GM19238 (cell line): Measurements from ENCODE around the gene ACSL6.

Experiments used
- DNase-seq: peaks from one replicate; pipeline ENCODE4 v3.0.0; 2011; ENCODE audit warnings: low spot score; ENCODE audit not compliant: insufficient read length

The ACSL6 gene

DNA sequence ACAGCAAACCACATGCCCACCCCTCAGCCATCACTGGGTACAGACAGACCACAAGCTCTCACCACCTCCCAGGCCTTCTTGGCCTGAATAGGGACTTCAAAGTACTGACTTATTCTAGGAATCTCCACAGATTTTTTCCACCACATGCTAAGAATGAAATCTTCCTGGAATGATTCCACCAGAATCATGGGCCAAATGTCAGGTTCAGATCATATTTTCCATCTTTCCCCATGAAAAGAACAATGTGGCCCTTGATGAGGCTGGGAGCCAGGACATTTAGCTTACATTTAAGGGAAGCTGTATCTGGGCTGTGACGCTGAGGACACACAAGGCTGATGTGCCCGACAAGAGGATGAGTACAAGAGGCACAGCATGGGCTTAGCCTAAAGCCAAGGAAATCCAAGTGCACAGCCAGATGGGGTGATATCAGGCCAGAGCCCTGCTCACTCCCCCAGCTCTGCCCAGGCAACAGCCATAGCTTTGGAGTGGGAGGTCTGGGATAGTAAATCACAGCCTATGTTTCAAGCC, 28.1 kb downstream of the ACSL6 start:
- DNase-seq, result no peak

DNA sequence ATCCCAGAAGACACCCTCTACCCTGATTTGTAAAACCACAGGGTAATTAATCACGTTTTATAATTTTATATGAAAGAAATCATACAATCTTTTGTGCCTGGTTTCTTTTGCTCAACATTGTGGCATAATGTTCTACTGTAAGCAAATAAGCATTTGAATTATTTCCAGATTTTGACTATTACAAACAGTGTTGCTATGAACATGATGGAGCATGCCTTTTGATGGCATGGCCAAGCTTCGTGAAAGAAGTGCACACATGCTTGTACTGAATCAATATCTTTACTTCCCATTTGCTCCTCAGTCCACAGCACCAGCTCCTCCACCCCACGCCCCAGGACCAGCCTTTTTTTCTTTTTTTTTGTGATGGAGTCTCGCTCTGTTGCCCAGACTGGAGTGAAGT, 29.9 kb downstream of the ACSL6 start:
- no peak for DNase-seq

DNA sequence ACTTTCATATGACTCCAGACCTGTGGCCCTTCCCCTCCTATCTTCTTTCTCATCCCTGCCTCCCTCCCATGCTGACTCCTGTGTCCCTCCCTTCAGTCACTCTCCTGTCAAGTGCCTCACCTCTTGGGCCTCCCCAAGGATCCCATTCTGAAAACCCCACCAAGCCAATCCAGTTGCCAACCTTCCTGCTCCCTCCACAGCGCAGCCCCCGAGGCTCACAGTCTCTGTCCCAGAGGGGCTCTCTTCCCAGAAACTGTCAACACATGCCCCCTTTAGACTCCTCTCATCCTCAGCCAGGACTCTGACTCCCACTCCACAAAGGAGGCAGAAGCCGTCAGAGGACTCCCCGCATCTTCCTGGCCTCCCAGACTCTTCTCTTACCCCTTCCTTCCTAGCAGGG, 30.8 kb downstream of the ACSL6 start:
- no peak for DNase-seq

DNA sequence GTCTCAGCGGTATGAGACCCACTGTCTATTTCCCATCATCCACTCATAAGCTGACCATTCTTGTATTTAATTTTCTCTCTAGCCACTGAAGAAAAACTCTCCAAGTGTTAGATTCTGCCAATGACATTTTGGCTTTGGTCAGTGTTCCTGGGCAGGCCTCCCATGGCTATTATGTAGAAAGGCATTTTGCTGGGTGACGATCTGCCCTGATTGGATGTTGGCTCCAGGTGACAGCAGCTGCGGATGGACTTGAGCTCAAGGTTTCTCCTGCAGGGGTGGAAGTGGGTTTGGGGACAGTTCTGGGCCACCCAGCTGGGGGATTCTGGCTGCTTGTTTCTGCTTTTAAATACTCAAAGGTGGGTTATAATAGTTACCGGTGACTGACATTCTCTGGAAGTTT, 31.6 kb downstream of the ACSL6 start:
- no peak for DNase-seq

DNA sequence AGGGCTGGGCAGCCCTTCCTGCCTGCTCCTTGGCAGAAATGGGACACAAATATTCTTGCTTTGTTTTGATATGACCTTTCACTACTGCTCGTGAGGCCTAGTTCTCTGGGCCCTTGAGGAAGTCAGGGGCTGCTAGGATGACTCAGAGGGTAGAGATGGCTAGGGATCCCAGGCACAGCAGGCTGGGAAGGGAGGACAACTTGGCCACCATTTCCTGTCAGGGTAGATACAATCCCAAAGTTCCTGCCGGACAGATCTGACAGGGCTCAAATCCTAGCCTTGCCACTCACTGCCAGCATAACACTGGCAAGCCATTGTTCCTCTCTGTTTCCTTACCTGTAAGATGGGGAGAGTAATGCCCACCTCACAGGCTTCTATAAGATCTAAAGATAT, 34.2 kb downstream of the ACSL6 start:
- DNase-seq, result no peak

DNA sequence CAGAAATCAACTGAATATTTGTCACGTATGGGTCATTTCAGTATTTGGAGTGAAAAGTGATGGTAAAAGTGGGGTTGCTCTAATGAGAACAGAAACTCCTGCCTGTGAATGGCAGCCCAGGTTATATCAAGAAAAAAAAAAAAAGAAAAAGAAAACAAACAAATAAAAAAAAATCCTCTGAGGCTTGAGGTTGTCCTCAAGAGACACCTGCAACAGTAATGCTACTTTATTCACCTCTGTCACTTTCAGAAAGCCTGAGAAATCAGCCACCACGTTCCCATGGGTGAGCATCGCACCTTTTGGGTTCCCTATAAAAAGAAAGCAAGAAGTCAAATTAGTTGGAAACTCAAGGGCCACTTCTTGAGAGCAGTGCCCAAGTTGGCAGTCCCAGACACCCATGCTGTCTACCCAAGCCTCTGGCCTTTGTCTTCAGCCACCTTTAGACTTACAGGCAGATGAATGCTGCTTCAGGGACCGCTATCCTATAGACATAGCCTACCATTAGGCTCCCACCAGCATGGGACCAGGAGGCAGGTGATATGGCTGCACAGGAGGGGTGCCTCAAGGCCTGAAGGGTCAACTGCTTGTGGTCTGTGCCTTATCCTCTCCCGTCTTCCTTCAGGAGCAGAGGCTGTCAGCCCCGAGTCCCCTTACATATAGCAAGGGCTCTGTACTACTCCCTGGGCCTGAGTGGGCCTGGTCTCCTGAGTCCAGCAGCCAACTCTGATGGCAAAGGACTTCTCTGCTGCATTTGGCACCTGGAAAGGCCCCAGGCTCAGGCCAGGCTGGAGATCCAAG, 34.8 kb downstream of the ACSL6 start:
- DNase-seq, result no peak

DNA sequence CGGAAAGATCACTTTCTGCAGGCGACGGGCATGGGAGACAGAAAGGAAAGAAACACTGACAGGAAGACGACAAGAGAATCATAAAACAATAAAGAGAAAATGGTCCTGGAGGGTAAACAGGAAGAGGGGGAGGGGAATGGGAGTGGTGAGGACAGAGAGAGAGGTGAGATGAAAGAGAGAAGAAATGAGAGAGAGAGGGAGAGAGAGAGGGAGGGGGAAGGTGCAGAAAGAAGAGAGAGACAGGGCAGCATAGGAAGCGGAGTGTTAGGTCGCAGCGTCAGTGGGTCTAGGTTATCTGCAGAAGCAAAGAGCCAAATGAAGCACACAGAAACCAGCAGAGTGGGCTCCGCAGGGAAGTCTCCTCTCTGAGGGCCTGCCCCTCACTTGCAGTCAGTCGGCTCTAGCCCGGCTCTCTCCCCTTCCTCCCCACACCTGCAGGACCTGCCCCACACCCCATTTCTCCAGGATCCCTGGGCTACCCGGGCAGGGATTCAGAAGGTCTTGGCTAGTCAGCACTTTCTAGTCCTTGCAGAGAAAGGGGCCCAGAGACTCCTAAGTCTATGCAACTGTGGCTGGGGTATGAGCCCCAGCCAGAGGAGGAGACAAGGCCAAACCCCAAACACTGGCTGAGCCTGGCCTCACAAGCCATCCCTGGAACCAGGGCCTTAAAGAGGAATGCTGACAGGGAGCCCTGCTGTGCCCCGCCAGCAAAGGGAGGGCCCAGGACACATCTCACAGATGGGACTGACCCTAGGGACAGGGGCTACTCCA, 36.3 kb downstream of the ACSL6 start:
- DNase-seq, result no peak

DNA sequence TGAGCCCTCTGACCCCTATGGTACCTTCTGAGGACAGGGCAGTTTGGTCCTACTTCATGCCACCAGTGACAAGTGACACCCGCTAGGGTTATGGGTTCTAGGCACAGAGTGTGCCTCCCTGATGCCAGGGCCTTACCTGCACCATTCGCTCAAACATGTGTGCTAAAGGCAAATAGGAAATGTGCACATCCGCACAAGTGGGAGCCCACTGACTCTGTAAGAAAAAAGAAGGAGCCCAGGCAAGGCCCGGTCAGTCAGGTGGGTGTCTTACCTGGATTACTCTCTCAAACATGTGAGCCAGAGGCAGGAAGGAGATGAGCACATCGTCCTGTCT, 36.9 kb downstream of the ACSL6 start:
- DNase-seq, result no peak

DNA sequence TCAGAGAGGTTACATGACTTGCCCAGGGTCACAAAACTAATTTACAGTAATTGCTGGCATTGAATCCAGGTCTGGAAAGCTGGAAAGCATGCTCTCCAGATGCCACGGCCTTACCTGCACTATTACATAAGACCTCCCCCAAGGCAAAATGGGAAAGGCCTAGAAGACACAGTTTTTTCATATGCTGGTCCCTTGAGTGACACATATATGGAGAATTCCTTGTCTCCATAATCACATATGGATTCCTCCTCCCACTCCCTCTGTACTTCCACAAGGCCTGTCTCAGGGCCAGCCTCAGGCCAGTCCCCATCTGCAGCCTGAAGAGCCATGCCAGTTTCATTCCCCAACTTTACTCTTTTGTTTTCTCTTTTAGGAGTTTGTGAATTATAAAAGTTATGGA, 37.4 kb downstream of the ACSL6 start:
- DNase-seq, result no peak

DNA sequence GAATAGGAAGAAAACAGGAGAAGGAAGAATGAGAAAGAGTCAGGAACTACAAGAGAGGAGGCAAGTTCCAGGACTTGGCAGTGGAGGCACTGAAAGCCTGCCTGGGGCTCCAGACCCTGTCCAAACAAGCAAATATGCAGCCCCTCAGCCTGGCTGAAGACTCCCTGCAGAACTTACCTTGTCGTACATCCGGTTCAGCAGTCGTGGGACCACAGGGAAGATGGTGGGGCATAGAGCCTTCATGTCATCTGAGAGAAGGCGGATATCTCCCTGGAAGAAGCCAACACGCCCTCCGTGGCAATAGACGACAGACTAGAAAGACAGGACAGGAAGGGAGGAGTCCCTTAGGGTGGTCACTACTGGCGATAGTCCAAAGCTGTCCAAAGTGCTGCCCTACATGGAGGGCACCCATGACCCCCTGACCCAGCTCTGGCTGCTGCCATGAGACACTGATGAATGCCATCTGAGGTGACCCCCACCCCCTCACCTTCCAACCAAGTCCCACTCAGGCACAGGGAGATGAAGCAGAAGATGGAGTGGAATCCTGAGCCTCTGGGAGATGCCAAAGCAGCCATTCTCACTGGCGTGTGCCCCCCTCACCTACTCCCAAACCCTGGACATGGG, 38.3 kb downstream of the ACSL6 start:
- no peak for DNase-seq

DNA sequence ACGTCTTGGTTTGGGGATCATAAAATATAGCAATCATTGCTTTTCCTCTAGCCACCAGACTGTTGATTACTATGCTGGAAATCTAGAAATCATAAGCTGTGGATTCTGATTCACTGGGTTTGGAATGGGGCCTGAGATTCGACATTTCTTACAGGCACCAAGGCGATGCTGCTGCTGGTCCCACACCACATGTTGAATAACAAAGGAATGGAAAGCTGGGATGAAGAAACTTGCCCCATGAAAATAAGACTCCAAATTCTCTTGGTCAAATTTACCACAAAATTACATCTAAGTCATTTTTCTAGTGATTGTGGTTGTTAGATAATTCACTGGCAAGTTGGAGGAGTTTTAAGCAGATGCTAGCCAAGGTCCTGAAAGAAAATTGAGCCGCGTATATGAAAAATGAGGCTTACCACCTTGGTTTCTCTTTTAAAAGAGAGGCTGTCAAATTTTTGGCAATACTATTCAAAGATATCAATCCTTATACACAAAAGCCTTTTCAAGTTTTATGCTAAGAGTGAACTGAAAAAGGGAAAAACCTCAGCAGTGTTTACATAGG, 43.0 kb downstream of the ACSL6 start:
- no peak for DNase-seq

DNA sequence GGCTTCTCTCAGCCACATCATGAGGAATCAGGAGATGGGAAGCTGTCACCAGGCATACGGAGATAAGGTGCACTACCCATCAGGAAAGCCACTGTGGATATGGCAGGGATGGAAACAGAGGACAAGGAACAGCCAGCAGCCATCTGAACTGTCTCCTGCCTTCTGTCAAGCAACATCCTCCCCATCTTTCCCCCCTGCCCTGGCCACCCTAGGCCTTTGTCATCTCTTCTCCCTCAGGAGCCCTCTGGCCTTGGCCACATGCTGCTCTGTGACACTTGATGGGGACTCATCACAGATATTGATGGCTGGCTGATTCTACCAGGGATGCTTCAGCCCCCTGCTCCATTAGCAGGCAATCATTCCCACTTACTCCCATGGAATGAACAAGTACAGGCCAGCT, 44.9 kb downstream of the ACSL6 start:
- no peak for DNase-seq

DNA sequence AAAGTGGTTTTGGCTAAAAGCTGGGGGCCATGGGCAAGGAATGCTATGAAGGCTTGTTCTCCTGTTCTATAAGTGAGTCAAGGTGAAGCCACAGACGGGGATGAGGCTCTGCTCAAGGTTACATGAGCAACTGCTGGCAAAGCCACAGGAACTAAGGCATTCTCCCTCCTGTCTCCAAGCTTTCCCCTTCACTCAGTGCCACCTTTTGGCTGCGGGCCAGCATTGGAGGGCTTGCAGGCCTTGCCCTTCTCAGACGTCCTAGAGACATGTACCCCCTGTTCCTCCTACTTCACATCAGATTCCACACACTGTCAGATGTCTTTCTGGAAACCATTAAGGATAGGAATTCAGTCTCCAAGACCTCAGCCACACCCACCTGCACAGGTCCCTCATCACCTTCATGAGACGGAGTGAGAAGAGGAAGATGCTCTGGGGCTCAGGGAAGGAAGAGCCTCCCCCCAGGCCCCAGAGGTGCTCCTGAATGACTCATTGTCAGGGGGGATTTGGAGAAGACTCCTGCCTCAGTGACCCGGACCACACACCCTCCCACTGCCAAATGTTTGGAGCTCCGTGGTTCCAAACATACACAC, 45.5 kb downstream of the ACSL6 start:
- no peak for DNase-seq

DNA sequence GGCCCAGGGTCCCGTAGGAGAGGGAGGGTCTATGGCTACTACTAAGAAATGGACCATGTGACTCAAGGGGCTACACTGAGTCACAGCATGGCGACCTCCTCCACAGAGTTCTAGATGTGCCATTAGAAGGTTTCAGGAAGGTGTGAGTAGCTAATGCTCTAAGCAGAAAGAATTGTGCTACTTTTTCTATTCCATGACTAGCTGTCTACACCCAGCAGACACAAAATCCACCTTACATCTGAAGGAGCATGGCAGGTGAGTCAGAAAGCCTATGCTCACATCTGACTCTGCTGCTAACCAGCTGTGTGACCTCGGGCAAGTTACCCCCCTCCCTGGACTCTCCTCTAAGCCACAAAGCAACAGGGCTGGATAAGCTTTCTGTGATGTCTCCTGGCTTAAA, 51.6 kb downstream of the ACSL6 start:
- DNase-seq, result no peak

DNA sequence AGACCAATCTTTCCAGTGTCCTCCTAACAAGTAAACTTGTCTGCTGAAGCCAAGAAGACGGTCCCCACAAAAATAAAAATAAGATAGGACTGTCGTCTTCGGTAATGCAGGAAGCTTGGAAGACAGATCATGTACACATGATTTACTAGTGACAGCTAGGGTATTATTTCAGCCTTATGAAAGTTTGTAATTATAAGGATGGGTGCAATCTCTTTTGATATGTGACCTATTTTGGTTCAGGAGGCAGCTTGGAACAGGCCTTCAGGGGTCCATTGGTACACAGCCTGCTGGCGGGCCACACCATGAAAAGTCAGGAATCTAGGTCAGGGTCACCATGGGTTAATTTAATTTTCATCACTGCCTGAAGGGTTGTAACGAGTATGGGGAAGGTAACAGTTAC, 52.3 kb downstream of the ACSL6 start:
- no peak for DNase-seq

DNA sequence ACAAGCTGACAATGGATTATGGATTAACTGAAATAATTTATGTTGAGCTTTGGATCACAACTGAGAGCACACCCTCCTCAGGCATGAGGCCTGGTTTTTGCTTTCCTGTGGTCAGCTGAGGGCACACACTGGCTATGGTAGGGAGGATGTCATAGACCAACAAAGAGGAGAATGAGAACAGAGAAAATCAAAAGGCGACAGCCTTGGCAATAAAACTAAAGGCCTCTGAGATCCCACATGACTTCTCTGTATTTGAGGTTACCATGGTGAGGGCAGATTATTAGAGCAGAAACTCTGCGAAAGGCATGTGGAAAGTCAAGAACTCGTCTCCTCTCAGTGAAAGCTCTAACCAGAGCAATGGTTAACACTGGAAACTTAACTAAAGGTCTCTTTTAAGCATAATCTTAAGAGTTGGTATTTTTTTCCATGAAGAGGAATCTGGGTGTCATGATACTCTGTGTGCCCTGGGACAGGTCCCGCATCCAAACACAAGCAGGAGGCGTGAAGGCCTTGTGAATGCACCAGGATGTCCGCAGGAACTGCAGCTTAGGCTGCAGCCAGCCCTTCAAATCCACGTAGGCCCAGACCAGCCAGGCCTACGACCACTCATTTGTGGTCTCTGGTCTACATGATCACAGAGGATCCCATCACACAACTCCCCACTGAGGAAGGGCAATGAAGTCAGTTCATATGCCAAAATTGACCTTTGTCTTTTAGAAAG, 53.6 kb downstream of the ACSL6 start:
- DNase-seq, result no peak

DNA sequence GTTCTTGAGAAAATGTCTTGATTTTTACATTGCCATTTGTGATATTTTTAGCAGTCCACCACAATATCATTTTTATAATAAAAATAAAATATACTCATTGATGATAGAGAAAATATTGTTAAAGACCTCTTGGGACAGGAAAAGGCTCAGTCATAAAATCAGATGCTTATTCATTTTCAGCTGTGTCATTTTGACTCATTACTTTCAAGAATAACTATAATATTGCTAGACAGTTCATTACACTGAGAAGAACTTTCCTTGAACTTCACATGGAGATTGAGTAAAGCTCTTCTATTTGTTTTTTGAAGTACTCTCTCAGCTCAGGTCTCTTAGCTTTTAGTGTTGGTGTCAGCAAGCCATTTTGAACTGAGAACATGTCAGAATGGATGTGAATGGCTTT, 57.5 kb downstream of the ACSL6 start:
- no peak for DNase-seq

DNA sequence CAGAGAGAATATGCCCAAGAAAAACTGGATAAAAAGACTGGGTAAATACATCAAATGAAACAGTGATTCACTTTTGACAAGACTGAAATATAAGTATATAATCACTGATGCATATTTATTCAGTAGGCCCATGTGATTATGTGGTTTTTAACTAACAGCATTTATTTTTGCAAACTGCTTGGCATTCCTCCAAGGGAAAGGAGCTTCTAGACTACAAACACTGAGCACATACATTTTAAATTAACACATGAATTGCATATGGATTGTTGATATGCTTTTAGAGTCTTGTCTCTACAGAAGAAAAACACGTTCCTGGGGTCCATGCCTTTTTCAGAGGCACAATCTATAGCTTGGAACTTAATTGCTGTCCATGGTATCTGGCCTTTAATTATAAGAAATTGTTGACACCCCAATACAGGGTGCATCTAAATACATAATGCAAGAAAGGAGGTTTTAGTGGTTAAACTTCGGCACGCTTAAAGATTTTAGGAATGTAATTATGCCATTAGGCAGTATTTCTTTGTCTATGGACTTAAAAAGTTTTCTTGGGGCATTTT, 59.1 kb downstream of the ACSL6 start:
- no peak for DNase-seq

DNA sequence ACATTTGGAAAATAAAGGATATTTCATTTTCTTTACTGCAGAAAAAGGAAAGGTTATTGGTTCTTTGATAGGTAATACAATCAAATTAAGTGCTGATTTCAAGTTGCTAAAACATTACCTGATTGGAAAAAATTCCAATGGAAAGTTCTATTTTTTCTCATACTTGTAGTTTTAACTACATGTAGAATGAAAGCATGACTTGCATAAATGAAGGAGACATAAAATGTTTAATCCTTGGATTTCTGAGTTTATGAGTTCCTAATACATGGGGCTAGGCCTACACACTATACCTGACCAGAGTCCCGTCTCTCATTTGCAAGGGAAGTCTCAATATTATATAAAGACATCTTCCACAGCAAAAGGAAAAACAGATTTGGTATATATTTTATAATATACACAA, 60.8 kb downstream of the ACSL6 start:
- no peak for DNase-seq

DNA sequence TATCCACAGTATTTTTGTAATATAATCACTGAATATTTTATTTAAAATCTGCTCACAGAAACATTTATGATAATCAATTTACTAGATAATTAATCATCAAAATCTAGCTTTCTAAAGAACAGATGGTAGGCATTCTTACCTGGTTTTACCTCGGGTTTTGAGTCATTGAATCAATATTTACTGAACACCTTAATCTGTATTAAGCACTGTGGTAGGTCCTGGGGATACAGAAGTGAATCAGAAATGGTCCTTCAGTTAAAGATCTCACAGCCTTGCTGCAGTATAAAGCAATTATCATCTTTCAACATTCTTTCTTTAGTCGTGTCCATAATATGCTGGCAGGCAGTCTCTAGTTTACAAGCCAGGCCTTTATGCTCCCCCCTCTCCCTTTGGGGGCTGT, 64.0 kb downstream of the ACSL6 start:
- DNase-seq, result no peak
